Type B pancreatic cell (in vitro differentiated cells): ENCODE data around the gene KLHL3. TPM values are rescaled to one million over a fixed set of nuclear protein-coding genes. Genes with fewer than 3 reads are reported as not detected.

Experiments used
- DNase-seq: peaks from one replicate; pipeline ENCODE4 v3.0.0; 2021; ENCODE audit warnings: mixed read lengths; ENCODE audit not compliant: unreplicated experiment; ENCODE audit errors: extremely low spot score
- H3K27ac Mint-ChIP-seq: 2 replicates; pipeline ENCODE4 v1.8.0; 2021; ENCODE audit warnings: mild to moderate bottlenecking, mixed read lengths
- H3K27me3 Mint-ChIP-seq: 2 replicates; pipeline ENCODE4 v1.8.0; 2021; ENCODE audit warnings: mixed read lengths
- H3K36me3 Mint-ChIP-seq: 2 replicates; pipeline ENCODE4 v1.8.0; 2021; ENCODE audit warnings: mixed read lengths
- H3K4me1 Mint-ChIP-seq: one replicate; pipeline ENCODE4 v1.8.0; 2021; ENCODE audit warnings: mixed read lengths; ENCODE audit not compliant: unreplicated experiment
- H3K4me3 Mint-ChIP-seq: 2 replicates; pipeline ENCODE4 v1.8.0; 2021; ENCODE audit warnings: mild to moderate bottlenecking, mixed read lengths
- H3K9me3 Mint-ChIP-seq: 2 replicates; pipeline ENCODE4 v1.8.0; 2021; ENCODE audit warnings: mixed read lengths
- CTCF ChIP-seq: fragments of 200-600 bp; sonication (generic); conservative IDR thresholded peaks from 2 replicates; pipeline ENCODE4 v1.5.0; 2021; ENCODE audit warnings: antibody characterized with exemption, mild to moderate bottlenecking
- total RNA-seq: library from RNA; stranded (reverse); gene quantifications from 2 replicates; pipeline ENCODE4 v1.2.1, GENCODE V29; 2021; ENCODE audit warnings: low replicate concordance

KLHL3 gene
- total RNA-seq, 1 donor from 2014 or later, result 9.7 TPM

DNA sequence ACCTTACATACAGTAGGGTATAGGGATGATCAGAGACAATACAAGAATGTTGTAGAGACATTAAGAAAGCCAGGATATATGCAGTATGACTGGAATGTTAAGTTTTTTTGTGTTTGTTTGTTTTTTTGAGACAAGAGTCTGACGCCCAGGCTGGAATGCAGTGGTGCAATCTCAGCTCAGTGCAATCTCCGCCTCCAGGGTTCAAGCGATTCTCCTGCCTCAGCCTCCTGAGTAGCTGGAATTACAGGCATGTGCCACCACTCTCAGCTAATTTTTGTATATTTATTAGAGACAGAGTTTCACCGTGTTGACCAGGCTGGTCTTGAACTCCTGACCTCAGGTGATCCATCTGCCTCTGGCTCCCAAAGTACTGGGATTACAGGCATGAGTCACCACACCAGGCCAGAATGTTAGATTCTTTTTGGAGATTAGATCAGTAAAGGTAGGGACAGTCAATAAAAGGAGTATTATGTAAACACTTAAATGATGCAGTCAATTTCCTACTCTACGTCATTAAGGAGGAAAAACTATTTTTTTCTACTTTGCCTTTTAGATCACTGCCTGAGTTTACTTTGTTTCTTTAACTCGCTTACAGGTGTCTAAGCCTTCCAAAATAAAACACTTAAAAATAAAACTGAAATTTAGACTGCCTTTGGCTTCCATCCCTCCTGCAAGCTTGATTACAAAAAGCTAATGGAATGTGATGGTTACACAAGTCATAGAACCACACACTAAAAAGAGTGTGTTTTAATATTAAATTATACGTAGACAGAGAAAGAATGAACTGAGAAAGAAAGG lies 25.0 kb upstream of the KLHL3 start:
- no peaks in the 10 kb centered on the region for H3K9me3 Mint-ChIP-seq
- H3K27me3 Mint-ChIP-seq, result peaks cover 21% of the 10 kb centered on the region
- no peak overlapping the region for H3K4me3 Mint-ChIP-seq
- H3K27ac Mint-ChIP-seq, result peak overlapping the region; percentile 79
- no peaks in the 10 kb centered on the region for H3K4me1 Mint-ChIP-seq
- no peaks in the 10 kb centered on the region for H3K36me3 Mint-ChIP-seq
- no peak for TF ChIP-seq CTCF
- DNase-seq, result no peak

DNA sequence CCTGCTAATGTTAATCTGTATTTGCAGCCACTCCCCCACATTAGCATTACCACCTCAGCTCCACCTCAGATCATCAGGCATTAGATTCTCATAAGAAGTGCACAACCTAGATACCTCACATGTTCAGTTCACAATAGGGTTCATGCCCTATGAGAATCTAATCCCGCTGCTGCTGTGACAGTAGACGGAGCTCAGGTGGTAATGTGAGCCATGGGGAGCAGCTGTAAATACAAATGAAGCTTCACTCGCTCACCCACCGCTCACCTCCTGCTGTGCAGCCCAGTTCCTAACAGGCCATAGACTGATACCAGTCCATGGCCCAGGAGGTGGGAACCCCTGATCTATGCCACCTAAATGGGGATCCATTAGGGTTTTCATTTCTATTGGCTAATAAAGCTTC lies 24.4 kb upstream of the KLHL3 start:
- Mint-ChIP-seq H3K9me3 (no peaks in the 10 kb centered on the region), H3K27ac (no peak overlapping the region), H3K4me3 (no peak overlapping the region), H3K4me1 (no peaks in the 10 kb centered on the region), H3K27me3 (peaks cover 21% of the 10 kb centered on the region), H3K36me3 (no peaks in the 10 kb centered on the region)
- DNase-seq, result no peak
- TF ChIP-seq CTCF, result no peak

GRCh38 chr5:137758715-137759306 lies 22.9 kb upstream of the KLHL3 start:
- DNase-seq, result no peak
- Mint-ChIP-seq H3K27me3 (peaks cover 21% of the 10 kb centered on the region), H3K4me3 (no peak overlapping the region), H3K27ac (no peak overlapping the region), H3K36me3 (no peaks in the 10 kb centered on the region), H3K9me3 (no peaks in the 10 kb centered on the region), H3K4me1 (peaks cover 3% of the 10 kb centered on the region)
- no peak for TF ChIP-seq CTCF

GRCh38 chr5:137758121-137758520 lies 22.2 kb upstream of the KLHL3 start:
- H3K36me3 Mint-ChIP-seq, result no peaks in the 10 kb centered on the region

GRCh38 chr5:137757634-137758033 lies 21.7 kb upstream of the KLHL3 start:
- TF ChIP-seq CTCF, result no peak
- H3K27ac Mint-ChIP-seq, result no peak overlapping the region
- H3K4me1 Mint-ChIP-seq, result peaks cover 3% of the 10 kb centered on the region
- H3K36me3 Mint-ChIP-seq, result peaks cover 4% of the 10 kb centered on the region
- H3K4me3 Mint-ChIP-seq, result no peak overlapping the region
- DNase-seq, result no peak
- H3K27me3 Mint-ChIP-seq, result peaks cover 21% of the 10 kb centered on the region
- H3K9me3 Mint-ChIP-seq, result no peaks in the 10 kb centered on the region

More at GRCh38 chr5:137758121-137758520, 22.2 kb upstream of the KLHL3 start:
- H3K4me1 Mint-ChIP-seq, result peaks cover 3% of the 10 kb centered on the region
- no peak overlapping the region for H3K4me3 Mint-ChIP-seq
- no peaks in the 10 kb centered on the region for H3K9me3 Mint-ChIP-seq
- no peak overlapping the region for H3K27ac Mint-ChIP-seq
- TF ChIP-seq CTCF, result no peak
- H3K27me3 Mint-ChIP-seq, result peaks cover 21% of the 10 kb centered on the region
- no peak for DNase-seq
